ENCODE results near the gene CARS2.

DNA sequence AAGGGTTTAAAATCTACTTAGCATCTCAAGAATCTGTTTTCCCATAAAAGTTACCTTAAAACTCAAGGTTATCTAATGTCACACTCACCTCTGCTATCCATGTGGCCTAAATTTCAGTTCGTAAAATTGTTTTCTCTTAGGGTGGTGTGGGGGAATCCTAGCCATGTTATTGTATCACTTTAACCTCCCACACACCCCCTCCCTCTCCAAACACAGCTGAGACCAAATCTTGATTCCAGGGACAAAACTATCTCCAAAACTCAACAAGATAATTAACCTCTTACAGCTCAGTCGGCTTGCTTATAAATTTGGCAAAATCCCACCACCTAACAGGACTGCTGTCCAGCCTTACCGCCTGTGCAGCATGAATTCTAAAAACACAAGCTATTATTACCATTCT, 3.8 kb downstream of the CARS2 start:
- TF ChIP-seq, protein P1, sequence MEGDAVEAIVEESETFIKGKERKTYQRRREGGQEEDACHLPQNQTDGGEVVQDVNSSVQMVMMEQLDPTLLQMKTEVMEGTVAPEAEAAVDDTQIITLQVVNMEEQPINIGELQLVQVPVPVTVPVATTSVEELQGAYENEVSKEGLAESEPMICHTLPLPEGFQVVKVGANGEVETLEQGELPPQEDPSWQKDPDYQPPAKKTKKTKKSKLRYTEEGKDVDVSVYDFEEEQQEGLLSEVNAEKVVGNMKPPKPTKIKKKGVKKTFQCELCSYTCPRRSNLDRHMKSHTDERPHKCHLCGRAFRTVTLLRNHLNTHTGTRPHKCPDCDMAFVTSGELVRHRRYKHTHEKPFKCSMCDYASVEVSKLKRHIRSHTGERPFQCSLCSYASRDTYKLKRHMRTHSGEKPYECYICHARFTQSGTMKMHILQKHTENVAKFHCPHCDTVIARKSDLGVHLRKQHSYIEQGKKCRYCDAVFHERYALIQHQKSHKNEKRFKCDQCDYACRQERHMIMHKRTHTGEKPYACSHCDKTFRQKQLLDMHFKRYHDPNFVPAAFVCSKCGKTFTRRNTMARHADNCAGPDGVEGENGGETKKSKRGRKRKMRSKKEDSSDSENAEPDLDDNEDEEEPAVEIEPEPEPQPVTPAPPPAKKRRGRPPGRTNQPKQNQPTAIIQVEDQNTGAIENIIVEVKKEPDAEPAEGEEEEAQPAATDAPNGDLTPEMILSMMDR (IDR thresholded peaks at IDR 0.05): no peak
- TF ChIP-seq POLR2A (IDR thresholded peaks at IDR 0.05): no peak

Measured in testis (tissue), 2 donors.